ENCODE data around the gene PALB2. TPM values are rescaled to one million over a fixed set of nuclear protein-coding genes. Genes with fewer than 3 reads are reported as not detected.

Gene PALB2
- total and polyA plus RNA-seq, 10 of the 15 experiments (the other 5 are each of a cell fraction or from before 2014, with no cell fraction given), result 9.2 to 24.6 (median 17.6) TPM

GRCh38 chr16:23687034-23687808 is 46.1 kb upstream of the PALB2 start (continued):
- TF ChIP-seq ZBTB33 (IDR thresholded peaks at IDR 0.05), result no peak
- TF ChIP-seq YY1 (IDR thresholded peaks at IDR 0.05; ENCODE audit: low read depth, low read length), result no peak
- no peak for TF ChIP-seq BCL11A (IDR thresholded peaks at IDR 0.05; ENCODE audit: low read depth, low read length)
- TF ChIP-seq JUNB (IDR thresholded peaks at IDR 0.05), result no peak
- TF ChIP-seq IKZF2 (IDR thresholded peaks at IDR 0.05), result no peak
- no peak for TF ChIP-seq MYB (IDR thresholded peaks at IDR 0.05; ENCODE audit: borderline replicate concordance, low read depth, low read length)
- TF ChIP-seq MXI1 (IDR thresholded peaks at IDR 0.05; ENCODE audit: low read depth, low read length), result no peak
- no peak for TF ChIP-seq POLR2AphosphoS5 (IDR thresholded peaks at IDR 0.05; ENCODE audit: low read length)
- no peak for TF ChIP-seq NR2F1 (conservative IDR thresholded peaks at IDR 0.05)
- no peak for TF ChIP-seq USF2 (IDR thresholded peaks at IDR 0.05; ENCODE audit: borderline replicate concordance, low read depth, low read length)
- TF ChIP-seq E2F4 (IDR thresholded peaks at IDR 0.05; ENCODE audit: low read depth, low read length), result no peak
- no peak for TF ChIP-seq TCF3 (IDR thresholded peaks at IDR 0.05; ENCODE audit: borderline replicate concordance, insufficient read depth, low read depth, low read length)
- no peak for TF ChIP-seq IKZF1 (conservative IDR thresholded peaks at IDR 0.05)
- no peak for TF ChIP-seq YBX1 (IDR thresholded peaks at IDR 0.05)
- TF ChIP-seq NBN (IDR thresholded peaks at IDR 0.05), result no peak
